PC-9 (cell line): Measurements from ENCODE around the gene USP37. TPM values are rescaled to one million over a fixed set of nuclear protein-coding genes. Genes with fewer than 3 reads are reported as not detected.

Experiments used
- BruUV-seq: library from RNA; stranded (reverse); fragments of 400-500 nt; replicated peaks from 2 replicates; lab custom pipeline; 2021; lab: Mats Ljungman, UMichigan
- CTCF ChIA-PET: fragments of 300-600 bp; sonication (Branson Sonifier 250); formaldehyde crosslinking; loops from one replicate; lab custom pipeline; 2022; ENCODE audit warnings: antibody characterized with exemption; lab: Charles Lee
- POLR2A ChIA-PET: fragments of 300-600 bp; sonication (Branson Sonifier 250); formaldehyde crosslinking; loops from one replicate; lab custom pipeline; 2022; ENCODE audit warnings: antibody characterized with exemption; ENCODE audit not compliant: unreplicated experiment; lab: Charles Lee
- DNase-seq, 2 experiments: peaks; one replicate each; pipeline versions ENCODE4 v3.0.0 to v3.0.0-alpha.2; 2015 to 2022; ENCODE audit warnings: mixed read lengths in 1 of 2
- H2AFZ ChIP-seq: fragments of 200-600 bp; sonication (generic); 2 replicates; pipeline ENCODE4 v1.8.1; 2017; ENCODE audit warnings: antibody characterized with exemption
- H3F3A ChIP-seq: fragments of 200-600 bp; sonication (generic); 2 replicates; pipeline ENCODE4 v1.8.1; 2017; ENCODE audit warnings: antibody characterized with exemption, mild to moderate bottlenecking, low read depth; ENCODE audit not compliant: insufficient read depth
- H3K27ac ChIP-seq: fragments of 200-600 bp; sonication (generic); 2 replicates; pipeline ENCODE4 v1.6.1; 2016; ENCODE audit warnings: mixed run types
- H3K27me3 ChIP-seq: fragments of 200-600 bp; sonication (generic); 2 replicates; pipeline ENCODE4 v1.6.1; 2016; ENCODE audit warnings: low read depth, mixed run types; ENCODE audit not compliant: insufficient read depth
- H3K36me3 ChIP-seq: fragments of 200-600 bp; sonication (generic); 2 replicates; pipeline ENCODE4 v1.6.1; 2016; ENCODE audit warnings: low read depth, mixed run types
- H3K4me1 ChIP-seq: fragments of 200-600 bp; sonication (generic); replicated peaks from 2 replicates; pipeline ENCODE4 v1.6.1; 2016; ENCODE audit warnings: mixed run types; ENCODE audit not compliant: insufficient read depth
- H3K4me2 ChIP-seq: fragments of 200-600 bp; sonication (generic); 2 replicates; pipeline ENCODE4 v1.6.1; 2017; ENCODE audit warnings: mixed run types
- H3K4me3 ChIP-seq: fragments of 200-600 bp; sonication (generic); 2 replicates; pipeline ENCODE4 v1.6.1; 2016; ENCODE audit warnings: mixed run types
- H3K79me2 ChIP-seq: fragments of 200-600 bp; sonication (generic); 2 replicates; pipeline ENCODE4 v1.6.1; 2017; ENCODE audit warnings: low read depth, mixed run types
- H3K9me2 ChIP-seq: fragments of 200-600 bp; sonication (generic); 2 replicates; pipeline ENCODE4 v1.8.1; 2017; ENCODE audit warnings: mild to moderate bottlenecking; ENCODE audit not compliant: insufficient read depth
- H3K9me3 ChIP-seq: fragments of 200-600 bp; sonication (generic); 2 replicates; pipeline ENCODE4 v1.8.1; 2016; ENCODE audit warnings: low read depth; ENCODE audit not compliant: insufficient read depth
- H4K20me1 ChIP-seq: fragments of 200-600 bp; sonication (generic); 2 replicates; pipeline ENCODE4 v1.8.1; 2017; ENCODE audit not compliant: insufficient read depth
- CTCF ChIP-seq: fragments of 200-600 bp; sonication (generic); conservative IDR thresholded peaks from 2 replicates; pipeline ENCODE4 v1.6.1; 2017; ENCODE audit warnings: mixed run types, antibody characterized with exemption, mild to moderate bottlenecking, moderate library complexity
- EZH2 ChIP-seq: fragments of 200-600 bp; sonication (generic); IDR thresholded peaks from 2 replicates; pipeline ENCODE4 v1.8.0; 2017; ENCODE audit warnings: antibody characterized with exemption, low read depth
- intact Hi-C: fragments of 100-400 bp; cut with micrococcal nuclease; formaldehyde crosslinking; loops from one replicate; pipeline ENCODE4 v1.10.0; 2022; ENCODE audit not compliant: unreplicated experiment
- total RNA-seq: library from RNA; stranded (reverse); gene quantifications from 2 replicates; pipeline ENCODE4 v1.2.3, GENCODE V29; 2021

USP37 gene
- total RNA-seq, 1 experiment from 2014 or later, result 15.4 TPM

DNA sequence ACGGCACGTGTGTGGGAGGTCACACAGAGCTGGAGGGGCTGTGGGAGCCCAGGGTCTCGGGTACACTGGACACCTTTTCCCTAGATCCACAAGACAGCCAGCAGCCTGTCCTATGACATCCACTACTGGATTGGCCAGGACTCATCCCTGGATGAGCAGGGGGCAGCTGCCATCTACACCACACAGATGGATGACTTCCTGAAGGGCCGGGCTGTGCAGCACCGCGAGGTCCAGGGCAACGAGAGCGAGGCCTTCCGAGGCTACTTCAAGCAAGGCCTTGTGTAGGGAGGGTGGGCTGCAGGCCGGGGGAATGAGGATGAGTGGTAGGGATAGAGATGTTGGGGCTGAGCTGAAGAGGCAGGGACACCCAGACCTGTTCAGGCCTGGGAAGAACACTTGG lies 142.6 kb downstream of the USP37 start:
- H3K4me2 ChIP-seq, result no peak overlapping the region
- no peak overlapping the region for H3K4me3 ChIP-seq
- CTCF ChIA-PET, result no interaction called here
- no peaks in the 10 kb centered on the region; the same call in 1 of the 2 replicates for H3F3A ChIP-seq
- POLR2A ChIA-PET, result no interaction called here
- no peak overlapping the region for H3K27ac ChIP-seq
- H4K20me1 ChIP-seq, result no peaks in the 10 kb centered on the region
- intact Hi-C loops, result no loop called here
- no peaks in the 10 kb centered on the region for H3K27me3 ChIP-seq
- no peaks in the 10 kb centered on the region for H3K9me3 ChIP-seq
- H3K4me1 ChIP-seq, result no peaks in the 10 kb centered on the region
- no peak for TF ChIP-seq EZH2
- no peak for TF ChIP-seq CTCF
- no TSS peak for BruUV-seq
- H3K79me2 ChIP-seq, result no peaks in the 10 kb centered on the region
- no peaks in the 10 kb centered on the region for H3K36me3 ChIP-seq
- no peak overlapping the region for H2AFZ ChIP-seq
- no peaks in the 10 kb centered on the region for H3K9me2 ChIP-seq
- no peak for DNase-seq

DNA sequence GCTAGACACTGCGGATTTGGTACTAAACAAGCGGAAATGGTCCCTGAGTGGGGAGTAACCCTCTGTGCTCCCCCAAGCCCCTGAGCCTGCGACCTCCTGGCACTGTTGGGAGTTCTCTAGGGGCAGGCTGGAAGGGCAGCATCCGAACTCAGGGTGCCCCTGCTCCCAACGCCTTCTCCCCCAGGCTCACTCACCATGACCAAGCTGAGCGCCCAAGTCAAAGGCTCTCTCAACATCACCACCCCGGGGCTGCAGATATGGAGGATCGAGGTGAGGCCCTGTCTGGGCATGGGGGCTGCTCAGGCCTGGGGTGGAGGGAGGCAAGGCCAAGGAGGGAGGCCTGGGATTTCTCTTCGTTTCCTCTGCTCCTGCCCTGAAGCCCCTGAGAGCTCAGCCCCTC lies 144.6 kb downstream of the USP37 start:
- no peak overlapping the region for H3K27ac ChIP-seq
- no peaks in the 10 kb centered on the region for H3K4me1 ChIP-seq
- H3K4me3 ChIP-seq, result no peak overlapping the region
- DNase-seq, result no peak
- no peaks in the 10 kb centered on the region for H3K27me3 ChIP-seq
- H3K9me3 ChIP-seq, result no peaks in the 10 kb centered on the region
- TF ChIP-seq EZH2 (no peak), CTCF (no peak)
- ChIA-PET POLR2A (no interaction called here), CTCF (no interaction called here)
- no peaks in the 10 kb centered on the region for H4K20me1 ChIP-seq
- no peaks in the 10 kb centered on the region; the same call in 1 of the 2 replicates for H3F3A ChIP-seq
- no peaks in the 10 kb centered on the region for H3K36me3 ChIP-seq
- no TSS peak for BruUV-seq
- no peaks in the 10 kb centered on the region for H3K9me2 ChIP-seq
- H3K79me2 ChIP-seq, result no peaks in the 10 kb centered on the region
- H3K4me2 ChIP-seq, result no peak overlapping the region
- H2AFZ ChIP-seq, result no peak overlapping the region
- intact Hi-C loops, result no loop called here

DNA sequence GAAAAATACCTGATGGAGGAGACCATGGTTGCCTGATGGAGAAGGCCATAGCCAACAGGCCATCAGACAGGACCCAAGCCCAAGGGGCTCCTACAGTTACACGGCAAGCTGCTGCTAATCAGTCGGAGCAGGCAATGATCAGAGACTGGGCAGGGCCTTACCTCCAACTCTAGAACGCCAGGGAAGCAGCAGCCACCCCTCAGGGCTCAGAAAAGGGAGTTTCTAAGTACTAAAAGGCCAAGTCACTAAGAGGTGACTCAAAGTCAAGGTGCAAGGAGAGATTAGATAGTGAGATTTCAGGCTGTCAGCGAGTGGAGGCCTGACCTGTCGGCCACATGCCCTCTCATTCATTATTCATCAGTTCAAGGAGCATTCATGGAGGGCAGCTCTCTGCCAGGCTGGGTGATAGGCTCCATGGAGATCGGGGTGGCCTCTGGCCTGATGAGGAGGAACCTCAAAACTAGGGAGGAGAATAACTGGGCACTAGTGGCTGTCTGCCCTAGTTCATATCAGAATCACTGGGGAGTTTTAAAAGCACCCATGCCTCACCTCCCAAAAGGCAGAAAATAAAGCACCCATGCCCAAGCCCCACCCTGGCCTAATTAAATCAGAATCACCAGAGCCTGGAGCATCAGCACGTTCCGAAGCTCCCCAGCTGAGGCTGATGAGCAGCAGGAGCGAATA lies 145.6 kb downstream of the USP37 start:
- TF ChIP-seq EZH2 (no peak), CTCF (no peak)

More for the DNA sequence above, 145.6 kb downstream of the USP37 start:
- ChIA-PET POLR2A (interaction anchor here (0.7 kb wide), 1 partner anchor 411 kb away, joined by 4 read pairs; no protein-coding TSS in a partner anchor), CTCF (no interaction called here)
- H3K4me1 ChIP-seq, result no peaks in the 10 kb centered on the region
- no peaks in the 10 kb centered on the region for H3K9me3 ChIP-seq
- intact Hi-C loops, result no loop called here
- H3K4me2 ChIP-seq, result no peak overlapping the region
- no peaks in the 10 kb centered on the region; the same call in 1 of the 2 replicates for H3F3A ChIP-seq
- no peaks in the 10 kb centered on the region for H3K9me2 ChIP-seq
- no TSS peak for BruUV-seq
- H3K27ac ChIP-seq, result no peak overlapping the region
- no peaks in the 10 kb centered on the region for H3K79me2 ChIP-seq
- DNase-seq, result no peak
- no peaks in the 10 kb centered on the region for H3K36me3 ChIP-seq
- H2AFZ ChIP-seq, result no peak overlapping the region
- H3K27me3 ChIP-seq, result no peaks in the 10 kb centered on the region
- H3K4me3 ChIP-seq, result no peak overlapping the region
- H4K20me1 ChIP-seq, result no peaks in the 10 kb centered on the region
